ENCODE data around the gene ADCY4.
"Not testable (repeated sequence)": the region's sequence is repeated elsewhere in the genome, so short reads cannot be mapped to it uniquely, and the experiment has no call there.

ADCY4 gene

GRCh38 chr14:24337144-24337823, 2.4 kb upstream of the ADCY4 start:
- Histone ChIP-seq H3K9ac (ENCODE audit: low read length) (no peak overlapping the region), H3K27me3 (ENCODE audit: control insufficient read depth, insufficient read depth, low read length) (peaks cover 98% of the 10 kb centered on the region), H3K4me3 (ENCODE audit: low read depth, low read length) (no peak overlapping the region), H3K27ac (ENCODE audit: low read depth, low read length) (no peak overlapping the region), H3K4me1 (ENCODE audit: control insufficient read depth, insufficient read depth, low read length) (peaks cover 13% of the 10 kb centered on the region; the same call in 1 of the 2 replicates), H3K36me3 (ENCODE audit: control insufficient read depth, insufficient read depth, low read length) (no peaks in the 10 kb centered on the region), H3K9me3 (ENCODE audit: control insufficient read depth, insufficient read depth, low read depth, low read length) (no peaks in the 10 kb centered on the region)

DNA sequence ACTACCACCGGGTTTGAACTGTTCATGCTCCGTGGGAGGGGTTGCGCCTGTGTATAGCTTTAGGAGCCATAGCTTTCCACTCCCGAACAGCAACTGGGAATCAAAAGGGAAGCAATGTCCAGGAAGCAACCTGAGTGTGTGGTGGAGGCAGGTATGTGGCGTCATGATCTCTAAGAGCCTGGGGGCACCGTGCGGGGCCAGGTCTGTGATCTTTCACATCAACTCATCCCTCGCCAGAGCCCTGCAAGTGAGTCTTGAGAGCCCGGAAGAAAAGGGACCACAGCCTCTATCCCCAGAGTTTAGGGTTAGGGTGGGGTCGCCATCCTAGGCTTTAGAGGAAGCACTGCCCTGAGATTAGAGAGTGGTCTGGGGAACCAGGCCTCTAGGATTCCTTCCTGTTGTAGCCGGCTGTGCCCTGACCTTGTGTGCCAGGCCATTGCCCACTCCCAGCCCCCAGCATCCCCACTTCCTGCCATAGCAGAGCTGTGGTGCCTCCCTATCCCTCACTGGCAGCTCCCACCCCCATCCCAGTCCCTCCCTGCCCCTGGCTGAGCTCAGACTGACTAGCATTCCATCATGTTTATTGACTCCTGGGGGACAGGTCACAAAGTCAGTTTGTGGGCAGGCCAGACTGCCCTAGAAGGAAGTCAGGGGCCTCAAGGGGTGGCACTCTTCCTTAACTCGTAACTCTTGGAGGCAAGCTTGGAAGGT, 745 bp upstream of the ADCY4 start:
- peaks cover 13% of the 10 kb centered on the region; the same call in 1 of the 2 replicates for H3K4me1 ChIP-seq (ENCODE audit: control insufficient read depth, insufficient read depth, low read length)

DNA sequence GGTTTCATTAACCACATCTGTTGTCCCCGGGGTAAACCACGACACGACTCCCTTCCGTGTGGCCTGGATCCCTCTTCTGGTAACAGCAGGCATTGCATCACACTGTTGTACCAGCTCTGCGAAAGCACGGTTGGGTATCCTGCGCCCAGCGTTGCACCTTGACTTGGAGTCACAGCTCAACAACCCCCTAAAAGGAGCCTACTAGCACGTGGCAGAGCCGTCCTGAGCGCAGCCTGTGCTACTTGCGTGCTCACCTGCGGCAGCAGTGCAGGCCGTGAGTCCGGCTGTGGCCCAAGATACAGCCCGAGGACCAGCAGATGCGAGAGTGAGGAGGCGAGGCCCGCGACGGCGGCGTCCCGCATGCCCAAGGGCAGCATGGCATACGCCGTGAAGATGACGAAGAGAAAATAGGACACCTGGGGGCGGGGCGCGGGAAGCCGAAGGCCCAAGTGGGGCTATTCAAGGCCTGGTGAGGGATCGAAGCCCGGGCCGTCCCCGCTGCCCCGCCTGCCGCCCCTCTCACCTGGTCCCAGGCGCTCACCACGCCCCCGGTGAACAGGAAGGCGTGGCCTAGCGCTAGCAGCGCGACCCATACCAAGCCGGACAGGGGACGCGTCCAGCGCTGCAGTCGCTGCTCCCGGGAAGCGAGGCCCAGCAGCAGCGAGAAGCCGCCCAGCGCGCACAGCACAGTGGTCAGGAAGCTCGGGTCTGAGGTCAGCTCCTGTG, 2.4 kb downstream of the ADCY4 start:
- H3K36me3 ChIP-seq (ENCODE audit: control insufficient read depth, insufficient read depth, low read length): no peaks in the 10 kb centered on the region
- H3K9me3 ChIP-seq (ENCODE audit: control insufficient read depth, insufficient read depth, low read depth, low read length): no peaks in the 10 kb centered on the region
- H3K27ac ChIP-seq (ENCODE audit: low read depth, low read length): no peak overlapping the region
- H3K27me3 ChIP-seq (ENCODE audit: control insufficient read depth, insufficient read depth, low read length): peaks cover 89% of the 10 kb centered on the region
- peak overlapping the region; percentile 58 for H3K4me3 ChIP-seq (ENCODE audit: low read depth, low read length)
- H3K4me1 ChIP-seq (ENCODE audit: control insufficient read depth, insufficient read depth, low read length): peaks cover 9% of the 10 kb centered on the region; the same call in 1 of the 2 replicates
- H3K9ac ChIP-seq (ENCODE audit: low read length): no peak overlapping the region

More for the DNA sequence above, 745 bp upstream of the ADCY4 start:
- Histone ChIP-seq H3K27me3 (ENCODE audit: control insufficient read depth, insufficient read depth, low read length) (peaks cover 100% of the 10 kb centered on the region), H3K4me3 (ENCODE audit: low read depth, low read length) (peak overlapping the region; percentile 78), H3K36me3 (ENCODE audit: control insufficient read depth, insufficient read depth, low read length) (no peaks in the 10 kb centered on the region), H3K9me3 (ENCODE audit: control insufficient read depth, insufficient read depth, low read depth, low read length) (no peaks in the 10 kb centered on the region), H3K27ac (ENCODE audit: low read depth, low read length) (no peak overlapping the region), H3K9ac (ENCODE audit: low read length) (no peak overlapping the region)

- Histone ChIP-seq H3K9ac (ENCODE audit: low read length) (no peak overlapping the region), H3K27me3 (ENCODE audit: control insufficient read depth, insufficient read depth, low read length) (peaks cover 82% of the 10 kb centered on the region), H3K4me1 (ENCODE audit: control insufficient read depth, insufficient read depth, low read length) (peaks cover 9% of the 10 kb centered on the region; the same call in 1 of the 2 replicates), H3K9me3 (ENCODE audit: control insufficient read depth, insufficient read depth, low read depth, low read length) (no peaks in the 10 kb centered on the region), H3K4me3 (ENCODE audit: low read depth, low read length) (peak overlapping the region; percentile 58), H3K36me3 (ENCODE audit: control insufficient read depth, insufficient read depth, low read length) (no peaks in the 10 kb centered on the region), H3K27ac (ENCODE audit: low read depth, low read length) (no peak overlapping the region)
Measured at GRCh38 chr14:24331731-24332267, 3.1 kb downstream of the ADCY4 start.

DNA sequence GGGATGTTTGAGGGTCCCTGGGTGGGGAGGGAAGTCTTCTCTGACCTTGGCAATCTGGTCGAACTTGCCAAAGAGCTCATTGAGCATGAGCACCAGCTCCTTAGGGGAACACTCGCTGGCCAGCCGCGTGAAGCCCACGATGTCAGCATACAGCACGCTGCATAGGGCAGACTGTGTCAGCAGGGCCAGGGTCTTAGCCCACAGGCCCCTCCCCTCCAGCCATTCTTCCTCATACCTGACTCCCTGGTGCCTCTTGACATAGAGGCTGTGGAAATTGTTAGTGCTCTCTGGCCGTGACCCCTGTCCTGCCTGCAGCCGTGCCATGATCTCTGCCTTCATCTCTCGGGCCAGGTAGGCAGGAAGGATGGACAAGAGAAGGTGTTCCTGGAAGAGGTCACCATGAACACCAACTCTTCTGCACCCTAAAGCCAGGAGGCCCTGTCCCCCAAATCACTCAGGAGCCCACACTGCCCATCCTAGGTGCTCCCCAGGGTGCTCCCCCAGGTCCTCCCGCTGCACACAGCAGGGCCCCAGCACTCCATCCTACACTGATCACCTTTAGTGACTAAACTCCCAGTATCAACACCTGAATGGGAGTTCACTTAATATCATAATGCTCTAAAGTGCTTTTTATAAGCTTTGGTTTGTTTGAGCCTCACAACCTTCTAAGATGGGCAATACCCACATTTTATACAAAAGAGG, 3.7 kb downstream of the ADCY4 start:
- Histone ChIP-seq H3K27me3 (ENCODE audit: control insufficient read depth, insufficient read depth, low read length) (peaks cover 76% of the 10 kb centered on the region), H3K36me3 (ENCODE audit: control insufficient read depth, insufficient read depth, low read length) (no peaks in the 10 kb centered on the region), H3K4me1 (ENCODE audit: control insufficient read depth, insufficient read depth, low read length) (peaks cover 9% of the 10 kb centered on the region; the same call in 1 of the 2 replicates), H3K27ac (ENCODE audit: low read depth, low read length) (no peak overlapping the region), H3K9ac (ENCODE audit: low read length) (no peak overlapping the region), H3K9me3 (ENCODE audit: control insufficient read depth, insufficient read depth, low read depth, low read length) (no peaks in the 10 kb centered on the region), H3K4me3 (ENCODE audit: low read depth, low read length) (no peak overlapping the region)

DNA sequence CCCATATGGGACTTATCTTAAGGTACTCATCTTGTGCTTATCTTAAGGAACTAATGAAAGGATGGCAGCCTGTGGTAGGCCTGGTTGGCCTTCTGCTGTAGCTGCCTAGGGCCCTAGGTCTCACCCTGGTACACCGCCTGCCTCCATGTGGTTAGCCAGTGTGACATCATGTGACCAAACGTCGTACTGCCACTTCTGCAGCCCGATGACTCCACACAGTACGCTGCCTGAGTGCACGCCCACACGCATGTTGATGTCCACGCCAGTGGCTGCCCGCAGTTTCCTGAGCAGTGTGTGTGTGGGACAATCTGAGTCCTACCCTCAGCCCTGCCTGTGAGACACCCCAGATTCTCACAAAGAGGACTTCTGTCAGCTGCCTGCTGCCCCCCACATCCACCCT, 5.1 kb downstream of the ADCY4 start:
- Histone ChIP-seq H3K4me1 (ENCODE audit: control insufficient read depth, insufficient read depth, low read length) (no peaks in the 10 kb centered on the region), H3K9ac (ENCODE audit: low read length) (no peak overlapping the region), H3K4me3 (ENCODE audit: low read depth, low read length) (no peak overlapping the region), H3K9me3 (ENCODE audit: control insufficient read depth, insufficient read depth, low read depth, low read length) (no peaks in the 10 kb centered on the region), H3K27me3 (ENCODE audit: control insufficient read depth, insufficient read depth, low read length) (peaks cover 62% of the 10 kb centered on the region), H3K27ac (ENCODE audit: low read depth, low read length) (no peak overlapping the region), H3K36me3 (ENCODE audit: control insufficient read depth, insufficient read depth, low read length) (no peaks in the 10 kb centered on the region)

GRCh38 chr14:24329073-24329663, 5.7 kb downstream of the ADCY4 start:
- H3K9me3 ChIP-seq (ENCODE audit: control insufficient read depth, insufficient read depth, low read depth, low read length): no peaks in the 10 kb centered on the region
- no peaks in the 10 kb centered on the region for H3K36me3 ChIP-seq (ENCODE audit: control insufficient read depth, insufficient read depth, low read length)
- H3K27ac ChIP-seq (ENCODE audit: low read depth, low read length): no peak overlapping the region
- no peak overlapping the region for H3K4me3 ChIP-seq (ENCODE audit: low read depth, low read length)
- no peak overlapping the region for H3K9ac ChIP-seq (ENCODE audit: low read length)
- peaks cover 56% of the 10 kb centered on the region for H3K27me3 ChIP-seq (ENCODE audit: control insufficient read depth, insufficient read depth, low read length)
- no peaks in the 10 kb centered on the region for H3K4me1 ChIP-seq (ENCODE audit: control insufficient read depth, insufficient read depth, low read length)

GRCh38 chr14:24327914-24328313, 7.0 kb downstream of the ADCY4 start:
- peaks cover 48% of the 10 kb centered on the region for H3K27me3 ChIP-seq (ENCODE audit: control insufficient read depth, insufficient read depth, low read length)
- not testable (repeated sequence) for H3K27ac ChIP-seq (ENCODE audit: low read depth, low read length); H3K9me3 ChIP-seq (ENCODE audit: control insufficient read depth, insufficient read depth, low read depth, low read length); H3K4me3 ChIP-seq (ENCODE audit: low read depth, low read length); H3K4me1 ChIP-seq (ENCODE audit: control insufficient read depth, insufficient read depth, low read length); H3K36me3 ChIP-seq (ENCODE audit: control insufficient read depth, insufficient read depth, low read length); H3K9ac ChIP-seq (ENCODE audit: low read length)

DNA sequence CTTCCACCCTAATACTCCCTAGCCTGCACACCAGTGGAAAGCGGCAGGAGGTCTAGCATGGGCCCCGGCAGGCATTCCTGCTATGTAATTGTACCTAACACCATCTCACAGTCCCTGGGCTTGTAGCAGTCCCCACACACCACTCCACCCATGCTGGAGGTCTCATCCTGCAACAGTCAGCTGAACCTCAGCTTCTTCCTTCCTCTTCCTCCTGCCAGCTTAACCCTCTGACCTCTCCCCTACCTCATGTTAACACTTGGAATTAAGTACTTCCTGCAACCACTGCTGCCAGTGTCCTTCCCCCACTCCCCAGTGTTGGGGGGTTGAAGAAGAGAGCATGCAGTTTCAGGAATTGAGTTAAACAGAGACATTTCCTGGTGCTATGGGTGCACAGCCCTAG, 7.6 kb downstream of the ADCY4 start:
- no peak overlapping the region for H3K27ac ChIP-seq (ENCODE audit: low read depth, low read length)
- H3K27me3 ChIP-seq (ENCODE audit: control insufficient read depth, insufficient read depth, low read length): peaks cover 44% of the 10 kb centered on the region
- H3K36me3 ChIP-seq (ENCODE audit: control insufficient read depth, insufficient read depth, low read length): no peaks in the 10 kb centered on the region
- H3K9me3 ChIP-seq (ENCODE audit: control insufficient read depth, insufficient read depth, low read depth, low read length): no peaks in the 10 kb centered on the region
- no peaks in the 10 kb centered on the region for H3K4me1 ChIP-seq (ENCODE audit: control insufficient read depth, insufficient read depth, low read length)
- H3K9ac ChIP-seq (ENCODE audit: low read length): no peak overlapping the region
- no peak overlapping the region for H3K4me3 ChIP-seq (ENCODE audit: low read depth, low read length)

- Histone ChIP-seq H3K27me3 (ENCODE audit: control insufficient read depth, insufficient read depth, low read length) (peaks cover 30% of the 10 kb centered on the region), H3K9me3 (ENCODE audit: control insufficient read depth, insufficient read depth, low read depth, low read length) (no peaks in the 10 kb centered on the region), H3K4me1 (ENCODE audit: control insufficient read depth, insufficient read depth, low read length) (0 out of 2 replicates have a peak, but pooled peaks cover 4% of the 10 kb centered on the region), H3K4me3 (ENCODE audit: low read depth, low read length) (no peak overlapping the region), H3K36me3 (ENCODE audit: control insufficient read depth, insufficient read depth, low read length) (no peaks in the 10 kb centered on the region), H3K27ac (ENCODE audit: low read depth, low read length) (no peak overlapping the region), H3K9ac (ENCODE audit: low read length) (no peak overlapping the region)
Measured at GRCh38 chr14:24325963-24326362, 8.9 kb downstream of the ADCY4 start.

Measured in HUES6 (cell line).